HG03354 (cell line): ENCODE results near the gene SLC30A10.
"Not testable (repeated sequence)": the region's sequence is repeated elsewhere in the genome, so short reads cannot be mapped to it uniquely, and the experiment has no call there.

Experiments
- ATAC-seq: cut with Tn5 transposase; IDR thresholded peaks from one replicate; pipeline ENCODE4 v1.9.1; 2021; ENCODE audit warnings: mild to moderate bottlenecking; ENCODE audit not compliant: unreplicated experiment, poor library complexity, severe bottlenecking

Gene SLC30A10

GRCh38 chr1:219900201-219900600, 28.2 kb downstream of the SLC30A10 start:
- ATAC-seq = no peak

GRCh38 chr1:219898375-219898774, 30.0 kb downstream of the SLC30A10 start:
- no peak for ATAC-seq

DNA sequence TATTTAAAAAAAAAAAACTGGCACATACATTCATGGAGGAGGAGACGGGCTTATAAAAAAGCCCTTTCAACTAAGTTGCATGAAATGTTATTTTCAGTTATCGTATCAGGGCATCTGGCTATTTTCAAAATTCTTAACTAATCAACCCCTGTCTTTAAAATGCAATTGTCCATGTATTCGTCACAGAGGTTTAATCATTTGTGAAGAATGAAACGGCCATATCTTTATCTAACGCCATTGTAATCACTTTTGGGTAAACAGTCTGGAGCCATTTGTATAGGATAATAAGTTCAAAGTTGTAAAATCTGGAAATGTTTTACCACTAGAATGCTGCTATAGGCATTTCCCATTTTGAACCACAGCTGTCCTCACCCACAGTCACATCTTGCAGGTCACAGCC, 30.4 kb downstream of the SLC30A10 start:
- ATAC-seq = no peak

DNA sequence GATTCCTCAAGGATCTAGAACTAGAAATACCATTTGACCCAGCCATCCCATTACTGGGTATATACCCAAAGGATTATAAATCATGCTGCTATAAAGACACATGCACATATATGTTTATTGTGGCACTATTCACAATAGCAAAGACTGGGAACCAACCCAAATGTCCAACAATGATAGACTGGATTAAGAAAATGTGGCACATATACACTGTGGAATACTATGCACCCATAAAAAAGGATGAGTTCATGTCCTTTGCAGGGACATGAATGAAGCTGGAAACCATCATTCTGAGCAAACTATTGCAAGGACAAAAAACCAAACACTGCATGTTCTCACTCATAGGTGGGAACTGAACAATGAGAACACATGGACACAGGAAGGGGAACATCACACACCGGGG, 36.1 kb downstream of the SLC30A10 start:
- not testable (repeated sequence) for ATAC-seq

DNA sequence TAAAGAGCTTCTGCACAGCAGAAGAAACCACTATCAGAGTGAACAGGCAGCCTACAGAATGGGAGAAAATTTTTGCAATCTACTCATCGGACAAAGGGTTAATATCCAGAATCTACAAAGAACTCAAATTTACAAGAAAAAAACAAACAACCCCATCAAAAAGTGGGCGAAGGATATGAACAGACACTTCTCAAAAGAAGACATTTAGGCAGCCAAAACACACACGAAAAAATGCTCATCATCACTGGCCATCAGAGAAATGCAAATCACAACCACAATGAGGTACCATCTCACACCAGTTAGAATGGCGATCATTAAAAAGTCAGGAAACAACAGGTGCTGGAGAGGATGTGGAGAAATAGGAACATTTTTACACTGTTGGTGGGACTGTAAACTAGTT, 36.5 kb downstream of the SLC30A10 start:
- ATAC-seq = not testable (repeated sequence)

DNA sequence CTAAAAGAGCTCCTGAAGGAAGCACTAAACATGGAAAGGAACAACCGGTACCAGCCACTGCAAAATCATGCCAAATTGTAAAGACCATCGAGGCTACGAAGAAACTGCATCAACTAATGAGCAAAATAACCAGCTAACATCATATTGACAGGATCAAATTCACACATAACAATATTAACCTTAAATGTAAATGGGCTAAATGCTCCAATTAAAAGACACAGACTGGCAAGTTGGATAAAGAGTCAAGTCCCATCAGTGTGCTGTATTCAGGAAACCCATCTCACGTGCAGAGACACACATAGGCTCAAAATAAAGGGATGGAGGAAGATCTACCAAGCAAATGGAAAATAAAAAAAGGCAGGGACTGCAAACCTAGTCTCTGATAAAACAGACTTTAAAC, 39.7 kb downstream of the SLC30A10 start:
- not testable (repeated sequence) for ATAC-seq

- ATAC-seq = no peak
Observed at GRCh38 chr1:219885680-219886079, 42.7 kb downstream of the SLC30A10 start.

DNA sequence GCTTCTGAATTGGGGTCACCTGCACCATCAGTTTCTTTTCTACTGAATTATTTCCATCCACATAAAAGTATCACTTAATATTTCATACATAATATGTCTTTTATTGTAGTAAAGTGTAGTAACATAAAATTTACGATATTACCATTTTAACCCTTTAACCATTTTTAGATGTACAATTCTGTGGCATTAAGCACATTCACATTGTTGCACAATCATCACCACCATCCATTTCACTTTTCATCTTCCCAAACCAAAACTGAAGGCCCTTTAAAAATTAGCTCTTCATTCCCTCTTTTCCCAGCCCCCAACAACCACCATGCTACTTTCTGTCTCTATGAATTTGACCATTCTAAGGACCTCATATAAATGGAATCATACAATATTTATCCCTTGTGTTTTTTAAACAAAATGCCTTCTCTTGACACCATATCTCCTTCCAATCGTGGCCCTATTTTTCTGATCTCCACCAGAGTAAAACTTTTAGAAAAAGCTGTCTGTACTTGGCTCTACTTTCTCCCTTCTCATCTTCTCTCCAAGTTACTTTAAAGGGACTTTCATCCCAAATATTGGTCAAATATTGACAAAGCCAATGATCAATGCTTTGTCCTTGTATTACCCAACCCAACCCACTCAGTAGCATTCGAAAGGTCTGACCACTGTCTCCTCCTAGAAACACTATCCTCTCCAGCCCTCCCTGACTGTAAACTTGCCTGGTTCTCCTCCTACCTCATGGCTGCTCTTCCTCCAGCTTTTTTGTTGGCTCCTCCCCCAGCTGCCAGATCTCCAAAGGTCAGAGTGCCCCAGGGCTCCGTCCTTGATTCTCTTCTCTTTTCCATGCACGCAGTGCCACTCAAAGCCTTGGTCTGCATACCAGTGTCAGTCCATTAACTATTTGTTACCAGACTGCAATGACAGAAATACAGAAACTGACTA, 44.7 kb downstream of the SLC30A10 start:
- ATAC-seq = no peak

- no peak for ATAC-seq
Observed at GRCh38 chr1:219882755-219883154, 45.6 kb downstream of the SLC30A10 start.

DNA sequence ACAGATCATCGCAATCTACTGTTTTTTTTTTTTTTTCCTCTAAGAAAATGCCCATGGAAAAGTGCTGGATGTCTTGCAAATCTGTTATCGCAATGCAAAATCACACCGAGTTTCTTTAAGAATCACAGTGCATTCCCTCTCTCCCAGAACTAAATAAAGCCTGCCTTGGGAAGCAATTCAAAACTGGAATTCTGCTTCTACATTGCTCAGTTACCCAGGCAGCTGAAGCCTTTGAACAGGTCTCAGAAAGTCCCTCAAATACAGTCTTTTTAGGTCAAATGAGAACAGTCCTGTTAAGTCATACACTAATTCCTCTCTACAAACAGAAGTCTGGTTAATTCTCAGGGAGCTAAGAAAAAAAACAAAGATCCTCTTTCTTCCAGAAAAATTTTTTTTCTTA, 46.3 kb downstream of the SLC30A10 start:
- ATAC-seq = no peak

DNA sequence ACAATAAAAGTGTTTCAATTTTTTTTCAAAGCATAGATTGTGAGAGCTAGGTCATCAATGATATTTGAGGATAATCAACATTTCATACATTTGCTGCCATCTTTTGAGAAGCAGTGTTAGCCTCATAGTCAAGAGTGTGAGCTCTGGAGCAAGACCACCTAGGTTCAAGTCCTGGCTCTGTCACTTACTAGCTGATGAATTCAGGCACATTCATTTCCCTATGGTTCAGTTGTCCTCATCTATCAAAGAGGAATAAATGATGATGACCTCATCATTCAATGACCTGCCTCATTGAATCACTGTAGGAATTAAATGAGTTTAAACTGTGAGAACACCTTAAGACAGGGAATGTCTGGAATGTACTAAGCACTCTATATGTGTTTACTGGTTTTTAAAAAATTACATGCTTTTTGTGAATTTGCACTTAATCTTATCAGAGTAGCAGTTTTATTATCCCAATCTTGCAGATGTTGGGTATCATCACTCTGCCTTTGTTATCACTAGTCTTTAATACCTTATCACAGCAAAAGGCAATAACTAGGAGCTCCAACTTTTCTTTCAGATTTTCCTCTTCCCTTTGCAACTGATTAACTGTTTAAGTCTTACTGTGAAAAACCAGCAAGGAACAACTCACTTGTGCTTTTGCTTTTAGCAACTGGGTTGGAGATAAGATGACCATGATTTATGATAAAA, 47.4 kb downstream of the SLC30A10 start:
- no peak for ATAC-seq

DNA sequence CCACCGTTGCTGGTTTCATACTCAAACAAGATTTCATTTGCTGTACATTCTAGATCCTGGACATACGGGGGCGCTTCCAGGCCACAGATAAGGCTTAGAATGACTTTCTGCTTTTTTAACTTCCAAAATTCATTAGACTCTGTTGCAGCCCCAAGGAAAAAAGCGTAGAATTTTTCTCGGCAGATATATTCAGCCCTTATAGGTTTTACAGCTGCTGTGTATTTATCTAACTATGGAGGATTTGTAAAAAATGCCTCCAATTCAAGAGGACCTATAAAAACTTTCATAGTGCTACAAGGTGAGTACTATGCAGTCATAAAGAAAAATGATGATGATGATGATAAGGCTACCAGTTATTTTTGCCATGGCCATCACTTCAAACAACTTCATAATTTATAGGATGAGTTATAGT, 51.6 kb downstream of the SLC30A10 start:
- no peak for ATAC-seq

DNA sequence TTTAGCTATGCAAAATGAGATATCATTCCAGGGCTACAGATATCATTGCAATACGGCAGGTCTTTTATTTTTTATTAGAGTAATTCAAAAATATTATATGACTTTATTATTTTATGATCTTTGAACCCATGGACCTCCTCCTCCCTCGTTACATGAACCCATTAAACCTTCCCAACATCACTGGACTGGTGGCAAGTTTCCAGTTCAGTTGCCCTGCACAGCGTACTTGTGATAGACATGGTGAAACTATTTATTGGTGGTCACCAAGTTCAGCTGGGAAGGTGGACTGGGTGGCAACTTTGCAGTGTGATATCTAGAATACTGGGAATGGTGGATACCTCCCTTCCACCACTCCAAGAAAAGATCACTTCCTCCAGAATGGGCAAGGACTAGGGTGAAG, 52.5 kb downstream of the SLC30A10 start:
- ATAC-seq = no peak

DNA sequence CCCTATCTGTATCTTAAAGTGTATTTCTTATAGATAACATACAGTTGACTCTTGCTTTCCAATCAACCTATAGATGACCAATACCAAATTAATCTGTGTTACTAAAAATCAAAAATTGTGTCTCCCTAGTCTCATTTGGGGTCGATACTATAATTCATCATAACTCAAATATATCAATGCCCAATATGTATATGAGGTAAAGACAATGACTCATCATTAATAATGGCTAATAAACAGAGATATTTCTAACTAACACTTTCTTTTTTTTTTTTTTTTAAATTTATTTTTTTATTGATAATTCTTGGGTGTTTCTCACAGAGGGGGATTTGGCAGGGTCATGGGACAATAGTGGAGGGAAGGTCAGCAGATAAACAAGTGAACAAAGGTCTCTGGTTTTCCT, 55.8 kb downstream of the SLC30A10 start:
- ATAC-seq = not testable (repeated sequence)

- ATAC-seq = no peak
Observed at GRCh38 chr1:219871427-219872057, 56.8 kb downstream of the SLC30A10 start.

GRCh38 chr1:219868615-219869014, 59.7 kb downstream of the SLC30A10 start:
- ATAC-seq = not testable (repeated sequence)
